Measurements from ENCODE around the gene SPTBN4.

SPTBN4 gene

GRCh38 chr19:40508739-40509260 is 42.0 kb downstream of the SPTBN4 start:
- no peaks in the 10 kb centered on the region for H3K36me3 ChIP-seq (ENCODE audit: insufficient read depth)
- no peaks in the 10 kb centered on the region for H3K4me1 ChIP-seq (ENCODE audit: low read depth, poor library complexity, severe bottlenecking)
- H3K27me3 ChIP-seq (ENCODE audit: insufficient read depth, low read depth), result peaks cover 11% of the 10 kb centered on the region; the same call in 1 of the 2 replicates
- no peak overlapping the region for H3K4me3 ChIP-seq (IDR thresholded peaks at IDR 0.05; ENCODE audit: insufficient read depth, low read depth, low read length)
- TF ChIP-seq CTCF (conservative IDR thresholded peaks at IDR 0.05; ENCODE audit: low read depth, low read length), result no peak
- H3K9ac ChIP-seq, result no peak overlapping the region
- H2AFZ ChIP-seq (ENCODE audit: low read depth), result no peak overlapping the region
- no peak overlapping the region for H3K27ac ChIP-seq
- H4K20me1 ChIP-seq (ENCODE audit: insufficient read depth), result no peaks in the 10 kb centered on the region
- no peaks in the 10 kb centered on the region for H3K79me2 ChIP-seq (ENCODE audit: insufficient read depth, low read depth)
- H3K4me2 ChIP-seq, result no peak overlapping the region

DNA sequence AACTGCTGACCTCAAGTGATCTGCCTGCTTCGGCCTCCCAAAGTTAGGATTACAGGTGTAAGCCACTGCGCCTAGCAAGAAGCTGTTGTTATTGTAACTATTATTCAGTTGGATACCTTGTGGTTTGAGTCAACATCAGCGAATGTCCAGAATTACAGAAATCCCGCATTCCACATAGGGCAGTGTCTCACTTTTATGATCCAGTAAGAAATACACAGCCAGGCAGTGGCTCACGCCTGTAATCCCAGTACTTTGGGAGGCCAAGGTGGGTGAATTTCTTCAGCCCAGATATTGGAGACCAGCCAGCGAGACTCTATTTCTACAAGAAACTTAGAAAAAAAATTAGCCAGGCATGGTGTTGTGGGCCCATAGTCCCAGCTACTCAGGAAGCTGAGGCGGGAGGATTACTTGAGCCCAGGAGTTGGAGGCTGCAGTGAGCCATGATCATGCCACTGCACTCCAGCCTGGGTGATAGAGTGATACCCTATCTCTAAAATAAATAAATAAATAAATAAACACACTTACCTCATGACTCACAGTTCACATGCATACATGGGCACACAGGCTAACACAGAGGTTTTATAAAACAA is 43.8 kb downstream of the SPTBN4 start:
- peaks cover 11% of the 10 kb centered on the region; the same call in 1 of the 2 replicates for H3K27me3 ChIP-seq (ENCODE audit: insufficient read depth, low read depth)
- H3K36me3 ChIP-seq (ENCODE audit: insufficient read depth), result no peaks in the 10 kb centered on the region
- H3K79me2 ChIP-seq (ENCODE audit: insufficient read depth, low read depth), result no peaks in the 10 kb centered on the region
- no peak overlapping the region for H3K27ac ChIP-seq
- no peak overlapping the region for H3K9ac ChIP-seq
- H3K4me2 ChIP-seq, result no peak overlapping the region
- no peak for TF ChIP-seq CTCF (conservative IDR thresholded peaks at IDR 0.05; ENCODE audit: low read depth, low read length)
- H4K20me1 ChIP-seq (ENCODE audit: insufficient read depth), result no peaks in the 10 kb centered on the region
- H3K4me1 ChIP-seq (ENCODE audit: low read depth, poor library complexity, severe bottlenecking), result no peaks in the 10 kb centered on the region
- no peak overlapping the region for H2AFZ ChIP-seq (ENCODE audit: low read depth)
- H3K4me3 ChIP-seq (IDR thresholded peaks at IDR 0.05; ENCODE audit: insufficient read depth, low read depth, low read length), result no peak overlapping the region

GRCh38 chr19:40511487-40511886 is 44.7 kb downstream of the SPTBN4 start:
- peaks cover 11% of the 10 kb centered on the region; the same call in 1 of the 2 replicates for H3K27me3 ChIP-seq (ENCODE audit: insufficient read depth, low read depth)
- H4K20me1 ChIP-seq (ENCODE audit: insufficient read depth), result no peaks in the 10 kb centered on the region
- TF ChIP-seq CTCF (conservative IDR thresholded peaks at IDR 0.05; ENCODE audit: low read depth, low read length), result no peak

GRCh38 chr19:40512110-40512472 is 45.3 kb downstream of the SPTBN4 start:
- Histone ChIP-seq H3K79me2 (ENCODE audit: insufficient read depth, low read depth) (no peaks in the 10 kb centered on the region), H3K9ac (no peak overlapping the region), H3K4me3 (IDR thresholded peaks at IDR 0.05; ENCODE audit: insufficient read depth, low read depth, low read length) (no peak overlapping the region)

More at GRCh38 chr19:40511487-40511886, 44.7 kb downstream of the SPTBN4 start:
- Histone ChIP-seq H2AFZ (ENCODE audit: low read depth) (no peak overlapping the region), H3K4me3 (IDR thresholded peaks at IDR 0.05; ENCODE audit: insufficient read depth, low read depth, low read length) (no peak overlapping the region), H3K4me1 (ENCODE audit: low read depth, poor library complexity, severe bottlenecking) (no peaks in the 10 kb centered on the region), H3K27ac (no peak overlapping the region), H3K36me3 (ENCODE audit: insufficient read depth) (no peaks in the 10 kb centered on the region), H3K4me2 (no peak overlapping the region), H3K79me2 (ENCODE audit: insufficient read depth, low read depth) (no peaks in the 10 kb centered on the region), H3K9ac (no peak overlapping the region)

More at GRCh38 chr19:40512110-40512472, 45.3 kb downstream of the SPTBN4 start:
- H3K27ac ChIP-seq, result no peak overlapping the region
- no peak overlapping the region for H3K4me2 ChIP-seq
- H3K36me3 ChIP-seq (ENCODE audit: insufficient read depth), result no peaks in the 10 kb centered on the region
- H3K27me3 ChIP-seq (ENCODE audit: insufficient read depth, low read depth), result peaks cover 9% of the 10 kb centered on the region; the same call in 1 of the 2 replicates
- no peak for TF ChIP-seq CTCF (conservative IDR thresholded peaks at IDR 0.05; ENCODE audit: low read depth, low read length)
- no peak overlapping the region for H2AFZ ChIP-seq (ENCODE audit: low read depth)
- no peaks in the 10 kb centered on the region for H3K4me1 ChIP-seq (ENCODE audit: low read depth, poor library complexity, severe bottlenecking)
- H4K20me1 ChIP-seq (ENCODE audit: insufficient read depth), result no peaks in the 10 kb centered on the region
